GM19468 (cell line): Measurements from ENCODE around the gene RBBP6.
"Not testable (repeated sequence)": the region's sequence is repeated elsewhere in the genome, so short reads cannot be mapped to it uniquely, and the experiment has no call there.

Source experiments
- ATAC-seq: cut with Tn5 transposase; IDR thresholded peaks from one replicate; pipeline ENCODE4 v1.9.1; 2021; ENCODE audit warnings: mild to moderate bottlenecking, moderate library complexity, moderate number of reproducible peaks; ENCODE audit not compliant: unreplicated experiment; ENCODE audit errors: extremely low read depth

The RBBP6 gene

GRCh38 chr16:24553983-24554382, 14.6 kb downstream of the RBBP6 start:
- no peak for ATAC-seq

GRCh38 chr16:24555346-24555872, 16.0 kb downstream of the RBBP6 start:
- ATAC-seq = no peak

GRCh38 chr16:24562811-24563210, 23.4 kb downstream of the RBBP6 start:
- ATAC-seq = no peak

- ATAC-seq = no peak
Measured at GRCh38 chr16:24568392-24568791, 29.0 kb downstream of the RBBP6 start.

GRCh38 chr16:24571096-24571495, 31.7 kb downstream of the RBBP6 start:
- ATAC-seq = no peak

- ATAC-seq = no peak
Measured at GRCh38 chr16:24572069-24572468, 32.7 kb downstream of the RBBP6 start.

- ATAC-seq = no peak
Measured at GRCh38 chr16:24573141-24573540, 33.8 kb downstream of the RBBP6 start.

GRCh38 chr16:24574515-24575485, 35.4 kb downstream of the RBBP6 start:
- not testable (repeated sequence) for ATAC-seq

- not testable (repeated sequence) for ATAC-seq
Measured at GRCh38 chr16:24575791-24576190, 36.4 kb downstream of the RBBP6 start.

- ATAC-seq = no peak
Measured at GRCh38 chr16:24577167-24577566, 37.8 kb downstream of the RBBP6 start.

GRCh38 chr16:24580665-24581064, 41.3 kb downstream of the RBBP6 start:
- no peak for ATAC-seq

- ATAC-seq = no peak
Measured at GRCh38 chr16:24583494-24583893, 44.1 kb downstream of the RBBP6 start.

- ATAC-seq = no peak
Measured at GRCh38 chr16:24589997-24590396, 50.6 kb downstream of the RBBP6 start.

GRCh38 chr16:24598777-24599437, 59.5 kb downstream of the RBBP6 start:
- ATAC-seq = no peak

GRCh38 chr16:24609417-24609739, 70.0 kb downstream of the RBBP6 start:
- no peak for ATAC-seq

- no peak for ATAC-seq
Measured at GRCh38 chr16:24609740-24610415, 70.5 kb downstream of the RBBP6 start.

- ATAC-seq = no peak
Measured at GRCh38 chr16:24610416-24610755, 71.0 kb downstream of the RBBP6 start.

GRCh38 chr16:24611310-24611709, 71.9 kb downstream of the RBBP6 start:
- ATAC-seq = no peak

GRCh38 chr16:24612656-24613055, 73.3 kb downstream of the RBBP6 start:
- no peak for ATAC-seq

- not testable (repeated sequence) for ATAC-seq
Measured at GRCh38 chr16:24613267-24613666, 73.9 kb downstream of the RBBP6 start.

- no peak for ATAC-seq
Measured at GRCh38 chr16:24617502-24617901, 78.1 kb downstream of the RBBP6 start.
